GM21619 (cell line): ENCODE results near the gene OR5L1.

Source experiments
- ATAC-seq: cut with Tn5 transposase; IDR thresholded peaks from one replicate; pipeline ENCODE4 v1.9.1; 2021; ENCODE audit not compliant: unreplicated experiment

Gene OR5L1

GRCh38 chr11:55811067-55811466 lies at the start of gene OR5L1:
Gene OR5L1 (plus strand): TSS chr11:55811367. CDS start chr11:55811467, 100 bp downstream.
- ATAC-seq = no peak

GRCh38 chr11:55773138-55773537 lies 38.0 kb upstream of the OR5L1 start, which contains the start of gene OR5D13:
Gene OR5D13 (plus strand): TSS chr11:55773438. CDS start chr11:55773438, 0 bp downstream.
- no peak for ATAC-seq

GRCh38 chr11:55791606-55792005 lies 19.6 kb upstream of the OR5L1 start:
- no peak for ATAC-seq

- no peak for ATAC-seq
These were observed 17.8 kb upstream of the OR5L1 start for GRCh38 chr11:55793321-55793720.

- ATAC-seq = no peak
These were observed 15.9 kb upstream of the OR5L1 start, which contains the start of gene OR5D14 for GRCh38 chr11:55795256-55795655. Gene OR5D14 (plus strand): TSS chr11:55795556. CDS start chr11:55795556, 0 bp downstream.

- ATAC-seq = no peak
These were observed 4.9 kb upstream of the OR5L1 start for GRCh38 chr11:55806248-55806647.

- no peak for ATAC-seq
These were observed 8.2 kb downstream of the OR5L1 start, which contains the start of gene OR5D18 for GRCh38 chr11:55819330-55819729. Gene OR5D18 (plus strand): TSS chr11:55819630. CDS start chr11:55819630, 0 bp downstream.

- ATAC-seq = no peak
These were observed 15.8 kb downstream of the OR5L1 start, which contains the start of gene OR5L2 for GRCh38 chr11:55826919-55827318. Gene OR5L2 (plus strand): TSS chr11:55827219. CDS start chr11:55827219, 0 bp downstream.

GRCh38 chr11:55838452-55838851 lies 27.3 kb downstream of the OR5L1 start, which contains the start of gene OR5D16:
Gene OR5D16 (plus strand): TSS chr11:55838752. CDS start chr11:55838752, 0 bp downstream.
- no peak for ATAC-seq

- no peak for ATAC-seq
These were observed 36.3 kb downstream of the OR5L1 start for GRCh38 chr11:55847453-55847852.

GRCh38 chr11:55849037-55849436 lies 37.9 kb downstream of the OR5L1 start:
- ATAC-seq = no peak

GRCh38 chr11:55852141-55852540 lies 41.0 kb downstream of the OR5L1 start:
- no peak for ATAC-seq

GRCh38 chr11:55854704-55855103 lies 43.5 kb downstream of the OR5L1 start:
- ATAC-seq = no peak
